GM21526 (cell line): ENCODE measurements around the gene CSRP3.
"Not testable (repeated sequence)": the region's sequence is repeated elsewhere in the genome, so short reads cannot be mapped to it uniquely, and the experiment has no call there.

ENCODE experiments used
- ATAC-seq: cut with Tn5 transposase; IDR thresholded peaks from one replicate; pipeline ENCODE4 v1.9.1; 2021; ENCODE audit warnings: moderate library complexity; ENCODE audit not compliant: unreplicated experiment, low FRiP score

CSRP3 gene

GRCh38 chr11:19136884-19137283 is 64.9 kb downstream of the CSRP3 start:
- ATAC-seq: not testable (repeated sequence)

- ATAC-seq: no peak
Measured at GRCh38 chr11:19134004-19134403, 67.8 kb downstream of the CSRP3 start.
